Right lobe of liver (tissue), 6 donors: Measurements from ENCODE around the gene SLC35D1. TPM values are rescaled to one million over a fixed set of nuclear protein-coding genes. Genes with fewer than 3 reads are reported as not detected.

Experiments
- ATAC-seq, 4 donors: fragments of 200-7000 bp; cut with Tn5 transposase; one replicate each; pipeline ENCODE4 v1.9.1; 2020; ENCODE audit warnings: mild to moderate bottlenecking in 4 of 4, moderate library complexity in 4 of 4
- DNase-seq, 3 donors: peaks; one replicate each; pipeline ENCODE4 v3.0.0-alpha.2; 2020
- H3K27ac ChIP-seq, 3 donors: fragments of 200-600 bp; one replicate each; pipeline ENCODE4 v1.8.0; 2022
- H3K27me3 ChIP-seq, 2 donors: fragments of 200-600 bp; one replicate each; pipeline ENCODE4 v1.8.0; 2022
- H3K36me3 ChIP-seq, 4 donors: fragments of 200-600 bp; sonication (generic) in 1 of 4; one replicate each; pipeline versions ENCODE4 v1.5.1 to v1.8.0; 2017 to 2022; ENCODE audit warnings: control low read depth in 1 of 4
- H3K4me1 ChIP-seq, 4 donors: fragments of 200-600 bp; sonication (generic) in 1 of 4; one replicate each; pipeline versions ENCODE4 v1.5.1 to v1.8.0; 2017 to 2022; ENCODE audit warnings: control low read depth in 1 of 4
- H3K4me3 ChIP-seq, 3 donors: fragments of 200-600 bp; one replicate each; pipeline ENCODE4 v1.8.0; 2022
- H3K9me3 ChIP-seq, 4 donors: fragments of 200-600 bp; sonication (generic) in 1 of 4; one replicate each; pipeline versions ENCODE4 v1.5.1 to v1.8.0; 2017 to 2022; ENCODE audit warnings: control low read depth in 1 of 4
- CTCF ChIP-seq, 4 donors: fragments of 200-600 bp in 3 of 4; fragments of 450-650 bp in 1 of 4; IDR thresholded peaks; one replicate each; pipeline versions ENCODE4 v1.5.1 to v1.8.0; 2016 to 2022; ENCODE audit warnings: antibody characterized with exemption in 4 of 4, mild to moderate bottlenecking in 2 of 4
- POLR2A ChIP-seq: fragments of 450-650 bp; IDR thresholded peaks from one replicate; pipeline ENCODE4 v1.6.1; 2017; ENCODE audit warnings: antibody characterized with exemption, mild to moderate bottlenecking
- WGBS: methylation state at CpG from one replicate; pipeline ENCODE4 v1.1.6; 2018; ENCODE audit warnings: low coverage, low lambda C conversion rate; ENCODE audit not compliant: insufficient coverage; ENCODE audit errors: missing lambda C conversion rate; 5-methylcytosine and 5-hydroxymethylcytosine counted together
- intact Hi-C, 2 donors: fragments of 100-400 bp; cut with DNase I; formaldehyde crosslinking; loops; one replicate each; pipeline versions ENCODE4 v1.11.2 to v1.14.1; 2022
- total RNA-seq, 6 experiments: library from RNA; depleted of rRNA in 2 of 6; stranded (reverse); fragments of >200 nt in 2 of 6; fragmentation: NEBNext Ultra II Directional in 3 of 6; extraction: Animal tissue kit (Norgen Biotek cat#: 25700) in 3 of 6; gene quantifications; one replicate each; pipeline versions ENCODE4 v1.1.0 to v1.2.4, GENCODE V29; 2016 to 2023
- donor health status: DM: no; HTN: yes; CAD: no.
- donor health status: DM: no; HTN: no; CAD: no.
- donor health status: DM: no; HTN: no; CAD: no.
- donor health status: DM: no; HTN: yes; CAD: no.
- donor health status: DM: no; HTN: yes; CAD: no.

Gene SLC35D1
- total RNA-seq, 6 experiments from 2014 or later, result 36.9 to 70.7 (median 52.0) TPM

DNA sequence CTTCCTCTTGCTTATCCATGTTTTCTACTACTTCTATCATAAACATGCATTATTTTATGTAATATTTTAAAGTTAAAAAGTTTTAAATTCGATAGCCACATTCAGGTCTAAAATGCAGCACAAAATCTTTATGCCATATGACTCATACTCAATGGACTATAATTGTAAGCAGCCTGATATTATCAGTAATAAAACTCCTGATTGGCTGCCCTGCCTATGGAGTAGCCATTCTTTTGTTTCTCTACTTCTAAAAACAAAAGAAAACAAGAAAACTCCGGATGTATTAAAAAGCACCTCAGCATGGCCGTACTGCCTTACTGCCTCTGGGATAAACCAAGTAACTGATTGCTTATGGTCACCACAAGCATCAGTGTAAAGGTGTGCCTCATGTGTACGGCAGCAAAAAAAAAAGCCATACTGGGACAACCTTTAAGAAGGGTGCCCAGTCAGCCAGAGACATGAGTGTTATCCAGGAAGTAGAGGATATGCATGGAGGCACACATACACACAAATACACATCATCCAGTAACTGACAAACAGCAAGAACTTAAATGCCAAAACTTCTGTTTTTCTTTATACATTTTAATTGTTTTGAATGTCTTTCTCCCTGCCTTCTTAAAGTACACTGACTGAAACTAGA, 9.2 kb downstream of the SLC35D1 start:
- no peak overlapping the region for H3K27ac ChIP-seq
- no peaks in the 10 kb centered on the region for H3K27me3 ChIP-seq
- H3K4me1 ChIP-seq, result peaks cover 0 to 13% (median 3%) of the 10 kb centered on the region in 4 donors
- ATAC-seq (no peak), DNase-seq (no peak)
- TF ChIP-seq POLR2A (no peak), CTCF (IDR thresholded peaks at IDR 0.05) (no peak)
- WGBS, result 90% methylated on average over 4 of the region's 4 CpGs
- intact Hi-C loops, result no loop called here
- peaks cover 0 to 77% (median 28%) of the 10 kb centered on the region in 4 donors for H3K36me3 ChIP-seq
- no peaks in the 10 kb centered on the region for H3K9me3 ChIP-seq
- H3K4me3 ChIP-seq, result no peak overlapping the region

- intact Hi-C loops, result no loop called here
- no peaks in the 10 kb centered on the region for H3K9me3 ChIP-seq
Measured at GRCh38 chr1:67043366-67043765, 10.6 kb downstream of the SLC35D1 start.

DNA sequence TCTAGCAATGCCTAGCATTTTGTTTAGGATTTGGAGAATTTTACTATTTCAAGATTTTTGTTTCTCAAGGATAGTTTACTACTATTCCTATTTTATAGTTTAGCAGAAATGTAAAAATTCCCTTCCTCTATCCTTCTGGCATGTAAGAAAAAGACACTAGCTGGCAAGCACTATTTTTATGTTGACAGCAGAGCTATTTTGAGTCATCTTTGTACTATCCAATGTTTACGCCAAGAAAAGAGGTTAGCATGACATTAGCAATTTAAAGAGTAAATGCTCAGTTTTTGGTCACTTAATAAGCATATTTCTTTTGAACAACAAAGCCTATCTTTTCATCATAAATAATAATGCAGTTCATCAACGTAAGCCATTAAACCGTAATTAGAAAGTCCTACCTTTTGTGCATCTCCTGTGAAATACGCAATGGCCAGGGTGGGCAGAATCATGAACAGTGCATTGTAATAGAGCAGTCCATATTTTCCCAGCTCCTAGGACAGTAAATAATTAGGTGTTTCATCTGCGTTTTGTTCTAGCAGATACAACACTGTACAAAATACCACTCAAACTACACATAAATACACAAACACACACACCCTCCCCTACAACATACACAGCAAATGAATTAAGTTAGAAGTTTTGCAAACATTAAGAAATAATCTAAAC, 12.0 kb downstream of the SLC35D1 start:
- no peak overlapping the region for H3K4me3 ChIP-seq
- no peak for DNase-seq
- TF ChIP-seq CTCF (IDR thresholded peaks at IDR 0.05) (no peak), POLR2A (no peak)
- WGBS, result 80% methylated on average over 5 of the region's 5 CpGs
- no peak for ATAC-seq
- H3K4me1 ChIP-seq, result peaks cover 0 to 13% (median 3%) of the 10 kb centered on the region in 4 donors
- no peak overlapping the region for H3K27ac ChIP-seq
- no peaks in the 10 kb centered on the region for H3K27me3 ChIP-seq
- peaks cover 0 to 66% (median 21%) of the 10 kb centered on the region in 4 donors for H3K36me3 ChIP-seq
- no peaks in the 10 kb centered on the region for H3K9me3 ChIP-seq
- intact Hi-C loops, result no loop called here

More at GRCh38 chr1:67043366-67043765, 10.6 kb downstream of the SLC35D1 start:
- 41% methylated on average over 3 of the region's 3 CpGs for WGBS
- DNase-seq (no peak), ATAC-seq (peak; percentile 54 to 90 (median 76))
- Histone ChIP-seq H3K36me3 (peaks cover 0 to 68% (median 23%) of the 10 kb centered on the region in 4 donors), H3K4me1 (peaks cover 0 to 13% (median 3%) of the 10 kb centered on the region in 4 donors), H3K27me3 (no peaks in the 10 kb centered on the region), H3K4me3 (no peak overlapping the region), H3K27ac (no peak overlapping the region)
- TF ChIP-seq CTCF (IDR thresholded peaks at IDR 0.05) (no peak), POLR2A (no peak)

DNA sequence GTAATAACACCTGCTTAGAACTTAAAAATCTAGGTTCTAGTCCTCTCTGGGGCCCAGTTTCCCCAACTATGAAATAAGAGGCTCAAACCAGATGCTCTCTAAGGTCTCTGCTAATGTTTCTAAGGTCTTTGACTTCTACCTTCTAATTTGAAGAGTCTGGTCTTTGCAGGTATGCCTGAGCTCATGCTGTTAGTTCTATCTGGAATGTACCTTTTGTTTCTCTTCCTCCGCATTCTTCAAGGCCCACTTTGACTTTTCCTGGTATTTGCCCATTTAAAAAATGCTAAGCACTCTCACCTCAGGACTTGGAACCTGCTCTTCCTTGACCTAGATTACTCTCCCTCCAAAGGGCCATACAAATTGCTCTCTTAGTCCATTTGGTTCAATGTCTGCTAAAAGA, 13.5 kb downstream of the SLC35D1 start:
- H3K4me1 ChIP-seq, result peaks cover 0 to 13% (median 3%) of the 10 kb centered on the region in 4 donors
- 100% methylated on average over 1 of the region's 1 CpG for WGBS
- H3K4me3 ChIP-seq, result no peak overlapping the region
- H3K9me3 ChIP-seq, result no peaks in the 10 kb centered on the region
- ATAC-seq (no peak), DNase-seq (no peak)
- H3K27ac ChIP-seq, result no peak overlapping the region
- peaks cover 0 to 61% (median 14%) of the 10 kb centered on the region in 4 donors for H3K36me3 ChIP-seq
- H3K27me3 ChIP-seq, result no peaks in the 10 kb centered on the region
- intact Hi-C loops, result no loop called here
- TF ChIP-seq CTCF (IDR thresholded peaks at IDR 0.05), result no peak
